Smooth muscle cell (in vitro differentiated cells): ENCODE measurements around the gene SFN. TPM values are rescaled to one million over a fixed set of nuclear protein-coding genes. Genes with fewer than 3 reads are reported as not detected.
A peak's percentile ranks its signal among the peaks of the same experiment; 100 is the strongest.

Experiments
- DNase-seq: peaks from one replicate; lab custom pipeline; 2025; ENCODE audit not compliant: unreplicated experiment; lab: John Stamatoyannopoulos, UW
- H2AFZ ChIP-seq: fragments of 200-600 bp; sonication (generic); 2 replicates; pipeline ENCODE4 v1.6.0; 2016; ENCODE audit warnings: antibody characterized with exemption, low read depth, mild to moderate bottlenecking
- H3F3A ChIP-seq: fragments of 200-600 bp; sonication (generic); 2 replicates; pipeline ENCODE4 v1.6.0; 2017; ENCODE audit warnings: antibody characterized with exemption, low read depth
- H3K27ac ChIP-seq: fragments of 200-600 bp; sonication (generic); 2 replicates; pipeline ENCODE4 v1.5.1; 2016; ENCODE audit warnings: low read depth, mild to moderate bottlenecking
- H3K27me3 ChIP-seq: fragments of 200-600 bp; sonication (generic); 2 replicates; pipeline ENCODE4 v1.6.1; 2016; ENCODE audit warnings: low read depth, mild to moderate bottlenecking
- H3K36me3 ChIP-seq: fragments of 200-600 bp; sonication (generic); 2 replicates; pipeline ENCODE4 v1.5.1; 2016; ENCODE audit warnings: low read depth
- H3K4me1 ChIP-seq: fragments of 200-600 bp; sonication (generic); 2 replicates; pipeline ENCODE4 v1.5.1; 2016; ENCODE audit warnings: low read depth
- H3K4me2 ChIP-seq: fragments of 200-600 bp; sonication (generic); 2 replicates; pipeline ENCODE4 v1.6.0; 2016; ENCODE audit warnings: mild to moderate bottlenecking
- H3K4me3 ChIP-seq: fragments of 200-600 bp; sonication (generic); 2 replicates; pipeline ENCODE4 v1.5.1; 2016; ENCODE audit warnings: mild to moderate bottlenecking
- H3K79me2 ChIP-seq: fragments of 200-600 bp; sonication (generic); 2 replicates; pipeline ENCODE4 v1.6.0; 2016; ENCODE audit warnings: low read depth, mild to moderate bottlenecking
- H3K9ac ChIP-seq: fragments of 200-600 bp; sonication (generic); 2 replicates; pipeline ENCODE4 v1.6.0; 2016; ENCODE audit warnings: low read depth
- H3K9me3 ChIP-seq: fragments of 200-600 bp; sonication (generic); replicated peaks from 2 replicates; pipeline ENCODE4 v1.5.1; 2016; ENCODE audit warnings: low read depth
- H4K20me1 ChIP-seq: fragments of 200-600 bp; sonication (generic); 2 replicates; pipeline ENCODE4 v1.6.0; 2016; ENCODE audit warnings: low read depth
- whole genome bisulfite sequencing: methylation state at CpG from one replicate; pipeline ENCODE4 v1.1.7; 2016; ENCODE audit warnings: low lambda C conversion rate; 5-methylcytosine and 5-hydroxymethylcytosine counted together
- polyA plus RNA-seq: library from polyadenylated mRNA; unstranded; fragments of >200 nt; fragmentation: Nextera tagmentation; extraction: Ambion mirVana; gene quantifications from 2 replicates; pipeline ENCODE4 v1.2.1, GENCODE V29; 2016
- total RNA-seq: library from RNA; depleted of rRNA; stranded (reverse); fragments of >200 nt; gene quantifications from 2 replicates; pipeline ENCODE4 v1.2.3, GENCODE V29; 2014
- TF ChIP-seq, protein P1 (sequence below): fragments of 200-600 bp; sonication (generic); IDR thresholded peaks from 2 replicates; pipeline ENCODE4 v1.5.1; 2017; ENCODE audit warnings: borderline replicate concordance, mild to moderate bottlenecking, antibody characterized with exemption; ENCODE audit not compliant: insufficient read depth, poor library complexity, severe bottlenecking

SFN gene
- total and polyA plus RNA-seq, 2 experiments from 2014 or later: 110 to 112 TPM

DNA sequence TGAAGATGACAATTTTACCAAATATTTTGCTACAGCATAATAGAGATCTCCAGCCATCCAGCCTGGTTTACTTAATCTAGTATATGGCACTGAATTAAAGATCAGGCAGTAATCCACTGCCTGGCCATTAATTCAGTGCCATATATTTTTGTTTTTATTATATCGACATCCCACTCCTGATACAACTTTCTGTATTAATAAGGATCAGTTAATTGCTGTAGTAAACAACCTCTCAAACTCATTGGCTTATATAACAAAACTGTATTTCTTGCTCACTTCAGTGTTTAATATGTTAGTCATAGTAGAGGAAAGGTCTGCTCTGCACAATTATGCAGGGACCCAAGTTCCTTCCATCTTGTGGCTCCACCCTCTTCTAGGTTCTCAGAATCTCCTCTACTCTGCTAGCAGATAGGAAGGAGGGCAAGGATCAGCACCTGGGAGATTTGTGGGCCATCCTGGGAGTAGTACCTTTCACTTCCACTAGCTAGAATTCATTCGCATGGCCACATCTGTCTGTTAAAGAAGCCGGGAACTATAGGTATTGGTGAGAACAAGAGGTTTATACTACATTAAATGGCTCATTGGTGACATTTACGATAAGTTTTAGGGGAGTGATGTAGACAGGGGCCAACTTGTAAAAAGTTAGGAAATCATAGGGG lies 40.1 kb upstream of the SFN start:
- TF ChIP-seq, protein P1, sequence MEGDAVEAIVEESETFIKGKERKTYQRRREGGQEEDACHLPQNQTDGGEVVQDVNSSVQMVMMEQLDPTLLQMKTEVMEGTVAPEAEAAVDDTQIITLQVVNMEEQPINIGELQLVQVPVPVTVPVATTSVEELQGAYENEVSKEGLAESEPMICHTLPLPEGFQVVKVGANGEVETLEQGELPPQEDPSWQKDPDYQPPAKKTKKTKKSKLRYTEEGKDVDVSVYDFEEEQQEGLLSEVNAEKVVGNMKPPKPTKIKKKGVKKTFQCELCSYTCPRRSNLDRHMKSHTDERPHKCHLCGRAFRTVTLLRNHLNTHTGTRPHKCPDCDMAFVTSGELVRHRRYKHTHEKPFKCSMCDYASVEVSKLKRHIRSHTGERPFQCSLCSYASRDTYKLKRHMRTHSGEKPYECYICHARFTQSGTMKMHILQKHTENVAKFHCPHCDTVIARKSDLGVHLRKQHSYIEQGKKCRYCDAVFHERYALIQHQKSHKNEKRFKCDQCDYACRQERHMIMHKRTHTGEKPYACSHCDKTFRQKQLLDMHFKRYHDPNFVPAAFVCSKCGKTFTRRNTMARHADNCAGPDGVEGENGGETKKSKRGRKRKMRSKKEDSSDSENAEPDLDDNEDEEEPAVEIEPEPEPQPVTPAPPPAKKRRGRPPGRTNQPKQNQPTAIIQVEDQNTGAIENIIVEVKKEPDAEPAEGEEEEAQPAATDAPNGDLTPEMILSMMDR: no peak
- DNase-seq: no peak
- Histone ChIP-seq H3K27ac (no peak overlapping the region), H3K27me3 (no peaks in the 10 kb centered on the region), H3K9ac (no peak overlapping the region), H3K4me2 (no peak overlapping the region), H3K4me3 (no peak overlapping the region), H3F3A (no peaks in the 10 kb centered on the region), H3K79me2 (peaks cover 12% of the 10 kb centered on the region), H3K4me1 (peaks cover 12% of the 10 kb centered on the region), H2AFZ (no peak overlapping the region), H3K36me3 (no peaks in the 10 kb centered on the region), H4K20me1 (peaks cover 6% of the 10 kb centered on the region), H3K9me3 (no peaks in the 10 kb centered on the region)
- 98% methylated on average over 4 of the region's 4 CpGs for WGBS

DNA sequence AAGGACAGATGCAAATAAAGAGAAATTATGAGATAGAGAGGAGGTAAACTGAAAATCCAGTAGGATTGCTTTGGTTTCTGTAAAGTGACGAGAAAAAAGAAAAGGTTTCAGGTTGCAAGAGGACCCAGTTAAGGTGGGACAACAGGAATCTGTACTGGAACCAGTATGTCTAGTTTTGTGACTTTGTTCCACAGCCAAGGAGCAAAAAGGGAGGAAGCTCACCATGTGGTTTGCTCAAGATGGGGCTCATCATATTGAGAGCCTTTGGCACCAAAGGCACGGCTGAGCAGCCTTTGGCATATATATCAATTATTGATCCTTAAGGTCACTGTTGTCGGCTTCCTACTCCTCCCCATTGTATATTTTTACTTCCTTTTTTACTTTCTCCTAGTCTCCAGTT lies 38.2 kb upstream of the SFN start:
- DNase-seq: no peak
- peaks cover 25% of the 10 kb centered on the region for H3K79me2 ChIP-seq
- WGBS: 68% methylated on average over 3 of the region's 3 CpGs

DNA sequence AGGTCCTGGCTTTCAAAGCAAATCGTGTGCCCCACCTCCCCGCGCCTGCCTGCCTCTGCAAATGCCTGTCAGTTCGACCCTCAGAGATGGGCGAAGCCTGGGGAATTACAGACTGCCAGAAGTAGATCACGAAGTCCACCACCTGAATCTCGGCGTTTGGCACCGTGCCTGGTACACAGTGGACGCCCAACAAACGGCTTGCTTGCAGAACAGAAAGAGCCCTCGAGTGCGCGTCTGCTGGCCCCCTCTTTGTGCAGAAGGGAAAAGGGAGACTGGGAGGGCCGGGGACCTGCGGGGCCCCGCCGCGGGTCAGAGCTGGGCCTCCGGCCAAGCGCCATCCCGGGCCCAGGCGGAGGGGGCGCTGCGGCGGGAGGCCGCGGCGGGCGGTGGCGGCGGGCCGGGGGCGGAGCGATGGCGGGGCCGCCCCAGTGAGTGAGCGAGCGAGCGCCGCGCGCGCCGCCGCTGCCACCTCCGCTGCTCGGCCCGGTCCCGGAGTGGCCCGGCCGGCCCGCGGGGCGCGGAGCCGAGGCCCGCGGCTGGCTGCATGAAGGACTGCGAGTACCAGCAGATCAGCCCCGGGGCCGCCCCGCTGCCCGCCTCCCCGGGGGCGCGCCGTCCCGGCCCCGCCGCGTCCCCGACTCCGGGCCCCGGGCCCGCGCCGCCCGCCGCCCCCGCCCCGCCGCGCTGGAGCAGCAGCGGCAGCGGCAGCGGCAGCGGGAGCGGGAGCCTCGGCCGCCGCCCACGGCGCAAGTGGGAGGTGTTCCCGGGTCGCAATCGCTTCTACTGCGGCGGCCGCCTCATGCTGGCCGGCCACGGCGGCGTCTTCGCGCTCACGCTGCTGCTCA lies 36.5 kb upstream of the SFN start, which contains the start of gene ZDHHC18:
TSS of gene ZDHHC18 (plus strand) at position 428 of the 845 bp plus-strand sequence. CDS start at position 545, 117 bp downstream.
- WGBS: 8% methylated on average over 22 of the region's 107 CpGs
- peaks cover 40% of the 10 kb centered on the region for H4K20me1 ChIP-seq

More for the DNA sequence above, 38.2 kb upstream of the SFN start:
- Histone ChIP-seq H3K4me2 (peak overlapping the region; percentile 23), H3K4me1 (peaks cover 21% of the 10 kb centered on the region), H3K9ac (no peak overlapping the region), H3K36me3 (no peaks in the 10 kb centered on the region), H4K20me1 (peaks cover 22% of the 10 kb centered on the region), H3F3A (no peaks in the 10 kb centered on the region), H3K27ac (peak overlapping the region; percentile 32), H3K9me3 (no peaks in the 10 kb centered on the region), H3K27me3 (no peaks in the 10 kb centered on the region), H2AFZ (no peak overlapping the region), H3K4me3 (no peak overlapping the region)
- TF ChIP-seq, protein P1: no peak

More for the DNA sequence above, 36.5 kb upstream of the SFN start, which contains the start of gene ZDHHC18:
- TF ChIP-seq, protein P1: peak; percentile 34
- Histone ChIP-seq H3K4me1 (peaks cover 21% of the 10 kb centered on the region), H3K9ac (peak within 1 kb of the TSS; percentile 78), H3K9me3 (no peaks in the 10 kb centered on the region), H3K27ac (peak within 1 kb of the TSS; percentile 38), H3K36me3 (no peaks in the 10 kb centered on the region), H3K4me2 (peak within 1 kb of the TSS; percentile 94), H3F3A (no peaks in the 10 kb centered on the region), H2AFZ (peak within 1 kb of the TSS; percentile 97), H3K4me3 (peak within 1 kb of the TSS; percentile 69), H3K27me3 (no peaks in the 10 kb centered on the region), H3K79me2 (peaks cover 40% of the 10 kb centered on the region)
- peak; percentile 21 for DNase-seq
